CD1c-positive myeloid dendritic cell (primary cell): ENCODE data around the gene KCNAB2.

Experiments
- DNase-seq: peaks from one replicate; pipeline ENCODE4 v3.0.0-alpha.2; 2016; ENCODE audit errors: extremely low spot score

KCNAB2 gene

DNA sequence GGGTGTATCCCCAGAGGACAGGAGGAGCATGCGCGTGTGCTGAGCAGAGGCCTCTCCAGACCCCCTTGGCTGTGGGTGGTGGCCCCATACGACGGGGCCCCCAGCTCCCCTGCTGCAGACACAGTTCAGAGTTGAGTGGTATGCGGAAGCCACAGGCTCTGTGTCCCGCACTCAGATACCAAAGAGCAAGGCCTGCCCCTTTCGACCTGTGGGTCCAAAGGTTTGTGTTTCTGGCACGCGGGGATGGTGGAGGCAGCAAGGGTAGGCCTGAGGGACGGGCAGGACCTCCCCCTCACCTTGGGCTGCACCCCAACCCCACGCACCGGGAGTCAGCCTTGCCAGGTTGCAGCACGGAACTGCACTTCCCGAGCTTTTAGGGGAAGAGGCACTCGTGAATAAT lies at the start of gene KCNAB2:
Gene KCNAB2, plus strand, starts transcription at position 328 of the 400 bp plus-strand sequence. CDS start 5,649 bp downstream, outside the sequence.
- DNase-seq: no peak

- DNase-seq: no peak
Measured at GRCh38 chr1:5996641-5997270, 48.9 kb upstream of the KCNAB2 start.

- DNase-seq: no peak
Measured at GRCh38 chr1:5997316-5997715, 48.4 kb upstream of the KCNAB2 start.

GRCh38 chr1:5998051-5998905 lies 47.4 kb upstream of the KCNAB2 start:
- DNase-seq: no peak

GRCh38 chr1:5998906-5999301 lies 46.8 kb upstream of the KCNAB2 start:
- no peak for DNase-seq

GRCh38 chr1:5999711-6000443 lies 45.8 kb upstream of the KCNAB2 start:
- DNase-seq: no peak

DNA sequence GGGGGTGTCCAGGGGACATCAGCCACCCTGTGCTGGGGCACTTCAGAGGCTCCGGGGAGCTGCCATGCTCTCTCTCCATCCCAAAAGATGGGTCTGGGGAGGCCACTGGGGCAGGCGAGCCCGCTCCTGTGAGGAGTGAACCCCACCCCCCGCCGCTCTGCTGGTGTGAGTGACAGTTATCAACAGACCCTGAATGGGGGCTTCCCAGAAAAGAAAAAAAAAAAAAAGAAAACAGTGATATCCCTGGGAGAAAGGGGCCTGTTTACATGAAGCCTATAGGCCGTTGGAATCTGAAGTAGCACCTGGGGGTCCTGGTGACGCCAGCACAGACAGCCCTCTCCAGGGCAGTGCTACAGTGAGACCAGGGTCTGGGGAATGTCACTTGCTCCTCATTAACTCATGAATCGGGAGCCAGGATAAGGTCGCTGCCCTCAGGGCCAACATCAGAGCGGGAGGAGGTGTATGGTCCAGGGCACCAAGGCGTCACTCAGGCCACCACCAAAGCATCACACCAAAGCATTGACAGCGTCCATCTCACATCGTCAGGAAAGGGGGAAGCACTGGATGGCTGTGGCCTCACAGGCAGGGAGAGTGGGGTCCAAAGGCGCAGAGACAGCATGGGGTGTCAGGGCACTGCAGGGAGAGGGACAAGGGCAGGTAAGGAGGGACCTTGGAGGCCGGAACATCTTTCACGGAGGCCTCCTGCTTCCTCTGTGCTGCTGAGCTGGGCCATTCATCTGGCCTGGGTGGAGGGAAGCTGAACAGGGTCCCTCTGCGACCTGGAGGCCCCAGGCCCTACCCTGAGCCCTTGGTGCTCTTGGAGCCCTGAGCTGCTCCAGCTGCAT lies 45.0 kb upstream of the KCNAB2 start:
- DNase-seq: no peak

DNA sequence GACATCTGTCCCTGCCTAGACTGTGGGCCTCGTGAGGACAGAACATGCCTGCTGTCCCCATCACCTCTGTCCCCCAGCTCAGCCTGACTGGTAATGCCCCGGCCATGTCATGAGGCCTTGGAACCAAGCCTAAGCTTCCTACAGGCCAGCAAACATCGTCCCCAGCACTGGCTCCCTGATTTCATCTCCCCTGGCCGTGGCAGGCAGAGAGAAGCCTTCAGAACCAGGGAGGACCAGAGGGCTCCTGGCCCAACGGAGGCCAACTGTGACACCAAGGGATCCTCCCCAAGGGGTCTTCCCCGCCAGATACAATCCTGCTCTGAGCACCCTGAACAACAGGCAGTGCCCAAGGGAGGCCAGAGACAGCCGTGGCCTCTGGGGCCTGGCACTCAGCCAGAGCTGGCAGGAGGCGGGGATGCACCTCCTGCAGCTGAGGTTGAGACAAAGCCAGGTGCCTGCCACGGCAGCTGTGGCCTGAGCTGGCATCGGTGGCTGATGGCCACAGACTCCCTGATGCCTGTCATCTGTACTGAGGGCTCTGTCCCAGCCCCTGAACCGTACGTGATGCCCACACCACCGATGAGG lies 43.6 kb upstream of the KCNAB2 start:
- no peak for DNase-seq

DNA sequence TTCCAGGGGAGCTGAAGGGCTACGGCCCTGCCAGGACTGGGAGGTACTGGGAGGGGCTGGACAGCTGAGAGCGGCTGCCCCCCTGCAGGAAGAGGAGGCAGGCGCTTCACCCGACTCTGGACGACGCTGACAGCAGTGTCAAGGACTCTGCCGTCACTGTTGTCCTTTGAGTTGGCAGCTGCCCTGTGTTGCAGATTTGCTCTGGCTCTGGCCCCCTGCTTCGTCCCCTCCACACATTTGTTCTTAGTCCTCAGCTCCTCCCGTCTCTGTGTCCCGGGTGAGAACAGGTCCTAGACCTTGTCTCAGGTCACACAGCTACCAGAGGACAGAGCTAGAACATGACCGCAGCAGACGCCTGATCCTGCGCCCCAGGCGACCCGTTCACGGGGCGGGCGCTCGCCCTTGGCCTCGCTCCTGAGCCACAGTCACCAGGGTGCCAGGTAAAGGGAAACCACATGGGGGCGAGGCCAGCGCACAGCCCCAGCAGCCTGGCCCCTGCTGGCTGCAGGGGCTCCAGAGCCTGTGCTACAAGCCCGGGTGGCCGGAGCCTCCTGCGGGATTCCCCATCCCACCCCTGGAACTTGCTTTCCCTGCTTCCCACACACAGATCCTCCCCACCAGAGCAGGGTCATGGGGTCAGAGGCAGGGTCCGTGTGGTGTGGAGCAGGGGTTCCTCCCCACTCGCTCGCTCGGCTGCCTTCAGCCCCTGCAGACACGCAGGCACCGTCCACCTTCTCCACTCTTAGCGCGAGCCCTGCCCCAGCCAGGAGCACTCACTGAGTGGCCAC lies 42.8 kb upstream of the KCNAB2 start:
- no peak for DNase-seq

- no peak for DNase-seq
Measured at GRCh38 chr1:6003568-6004411, 41.9 kb upstream of the KCNAB2 start.

DNA sequence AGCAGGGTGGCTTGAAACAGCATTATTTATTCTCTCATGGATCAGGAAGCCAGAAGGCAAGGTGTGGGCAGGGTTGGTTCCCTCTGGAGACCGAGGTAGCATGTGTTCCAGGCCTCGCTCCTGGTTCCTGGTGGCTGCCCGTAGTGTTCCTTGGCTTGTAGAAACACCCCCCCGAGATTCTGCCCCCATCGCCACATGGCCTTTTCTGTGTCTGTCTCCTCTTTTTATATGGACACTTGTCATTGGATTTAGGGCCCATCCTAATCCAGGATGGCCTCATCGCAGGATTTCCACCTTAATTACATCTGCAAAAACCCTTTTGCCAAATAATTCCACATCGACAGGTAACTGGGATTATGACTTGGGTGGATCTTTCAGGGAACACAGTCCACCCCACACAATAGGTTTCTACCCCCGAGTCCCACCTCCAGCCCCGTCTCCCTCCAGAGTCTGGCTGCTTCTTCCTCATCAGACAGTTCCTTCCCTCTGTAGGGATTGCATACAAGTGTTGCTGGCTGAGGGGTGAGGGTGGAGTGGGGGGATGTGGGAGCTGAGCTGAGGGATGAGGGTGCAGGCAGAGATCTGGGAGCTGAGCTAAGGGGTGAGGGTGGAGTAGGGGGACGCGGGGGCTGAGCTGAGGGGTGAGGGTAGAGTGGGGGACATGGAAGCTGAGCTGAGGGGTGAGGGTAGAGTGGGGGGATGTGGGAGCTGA lies 41.1 kb upstream of the KCNAB2 start:
- no peak for DNase-seq

GRCh38 chr1:6005276-6005917 lies 40.3 kb upstream of the KCNAB2 start:
- DNase-seq: no peak

DNA sequence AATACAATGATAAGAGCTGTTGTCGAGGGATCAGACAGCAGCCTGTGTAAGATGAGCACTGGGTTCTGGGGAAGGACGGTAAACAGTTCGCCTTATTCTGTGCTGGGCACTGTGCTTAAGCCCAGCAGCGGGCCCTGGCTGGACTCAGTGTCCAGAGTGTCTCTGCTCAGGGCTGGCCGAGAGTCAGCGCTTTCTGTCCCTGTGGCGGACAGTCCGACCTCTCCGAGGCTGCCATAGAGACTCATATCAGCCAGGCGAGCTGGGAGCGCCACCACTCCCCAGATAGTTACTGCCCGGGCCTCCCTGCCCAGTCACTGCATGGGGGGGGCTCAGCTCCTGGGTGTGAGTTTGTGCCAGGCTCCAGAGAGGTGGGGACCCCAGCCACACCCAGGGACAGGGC lies 38.8 kb upstream of the KCNAB2 start:
- DNase-seq: no peak

- DNase-seq: no peak
Measured at GRCh38 chr1:6007318-6008083, 38.2 kb upstream of the KCNAB2 start.

DNA sequence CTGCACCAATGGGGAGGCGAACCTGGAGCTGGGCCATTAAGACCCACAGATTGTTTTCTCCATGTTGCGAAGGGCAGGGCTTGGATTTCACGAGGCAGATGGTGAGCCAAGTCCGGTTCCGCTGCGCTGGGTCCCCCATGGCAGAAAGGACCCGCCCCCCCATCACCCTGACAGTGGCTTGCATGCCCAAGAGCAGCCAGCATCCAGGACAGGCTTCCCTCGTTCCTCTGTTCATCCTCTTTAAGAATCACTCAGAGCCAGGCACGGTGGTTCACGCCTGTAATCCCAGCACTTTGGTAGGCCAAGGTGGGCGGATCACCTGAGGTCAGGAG lies 37.6 kb upstream of the KCNAB2 start:
- no peak for DNase-seq

GRCh38 chr1:6008696-6009095 lies 37.0 kb upstream of the KCNAB2 start:
- DNase-seq: no peak

DNA sequence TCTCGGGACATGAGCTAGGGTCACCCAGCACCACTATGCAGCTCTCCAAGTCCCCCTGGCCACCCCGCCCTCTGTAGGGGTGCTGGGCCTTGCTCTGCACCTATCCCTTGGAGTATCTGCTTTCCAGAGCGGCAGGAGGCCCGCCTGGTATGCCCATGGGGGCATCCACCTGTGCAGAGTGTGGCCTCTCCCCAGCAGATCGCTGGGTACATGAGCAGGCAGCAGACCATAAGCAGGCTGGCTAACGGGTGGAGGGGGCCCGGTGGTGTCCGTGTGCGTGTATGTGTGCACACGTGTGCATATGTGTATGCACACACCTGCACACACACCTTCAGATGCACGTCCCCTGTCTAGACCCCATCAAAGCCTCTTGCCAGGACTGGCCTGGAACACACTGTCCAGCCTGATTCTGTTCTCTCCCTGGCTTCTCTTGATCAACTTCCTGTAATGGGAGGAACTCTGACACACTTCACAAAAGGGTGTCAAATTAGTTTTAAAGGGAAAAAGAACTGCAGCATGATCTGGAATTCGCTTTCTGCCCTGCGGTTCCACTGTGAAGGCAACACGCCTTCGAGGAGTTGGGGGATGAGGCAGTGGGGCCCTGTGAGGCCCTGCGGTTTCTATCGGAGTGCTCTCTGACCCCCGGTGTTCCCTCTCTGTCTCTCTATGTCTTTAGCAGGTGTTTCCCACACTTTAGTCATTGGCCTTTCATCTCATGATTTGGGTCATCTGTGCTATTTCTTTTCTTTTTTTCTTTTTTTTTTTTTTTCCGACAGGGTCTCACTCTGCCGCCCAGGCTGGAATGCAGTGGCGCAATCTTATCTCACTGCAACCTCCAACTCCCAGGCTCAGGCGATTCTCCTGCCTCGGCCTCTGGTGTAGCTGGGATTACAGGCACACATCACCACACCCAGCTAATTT lies 36.3 kb upstream of the KCNAB2 start:
- DNase-seq: no peak
